Stimulated activated CD4-positive, alpha-beta T cell treated with anti-CD3 and anti-CD28 coated beads, Interleukin-4, amount 100 ng/mL, for 48 hours (primary cell): Measurements from ENCODE around the gene HOXB7.

ENCODE experiments used
- DNase-seq, 2 donors: peaks; one replicate each; pipeline ENCODE4 v3.0.0-alpha.2; 2020; ENCODE audit warnings: low read depth in 2 of 2

The HOXB7 gene

DNA sequence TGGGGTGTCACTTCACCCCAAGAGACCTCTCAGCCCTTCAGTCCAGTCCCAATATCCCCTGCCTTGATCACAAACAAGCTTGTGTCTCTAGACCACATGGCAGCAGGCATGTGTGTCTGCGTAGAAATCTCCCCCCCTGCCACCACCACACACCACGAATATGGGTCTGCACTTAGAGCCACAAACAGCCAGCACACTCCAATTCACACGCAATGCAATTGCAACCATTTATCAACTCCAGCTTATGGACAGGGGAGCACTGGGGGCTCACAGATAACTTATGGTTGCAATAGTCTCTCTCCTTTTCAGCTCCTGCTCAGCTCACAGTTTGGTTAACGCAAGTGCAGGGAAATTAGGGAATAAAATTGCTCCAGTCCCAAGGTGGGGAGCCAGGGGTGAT is 12.8 kb upstream of the HOXB7 start:
- DNase-seq, result no peak

DNA sequence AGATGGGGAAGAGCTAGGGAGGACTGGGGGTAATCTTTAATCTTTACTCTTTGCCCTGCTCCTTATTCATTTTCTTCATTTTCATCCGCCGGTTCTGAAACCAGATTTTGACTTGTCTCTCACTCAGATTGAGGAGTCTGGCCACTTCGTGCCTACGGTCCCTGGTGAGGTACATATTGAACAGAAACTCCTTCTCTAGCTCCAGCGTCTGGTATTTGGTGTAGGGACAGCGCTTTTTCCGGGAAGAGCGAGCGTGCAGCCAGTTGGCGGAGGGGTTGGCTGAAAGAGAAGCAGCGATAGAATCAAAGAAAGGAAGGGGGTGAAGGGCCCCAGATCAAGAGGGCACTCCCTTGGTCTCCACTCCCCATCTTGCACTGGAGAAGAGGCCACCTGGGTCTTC is 12.0 kb upstream of the HOXB7 start:
- DNase-seq, result no peak

DNA sequence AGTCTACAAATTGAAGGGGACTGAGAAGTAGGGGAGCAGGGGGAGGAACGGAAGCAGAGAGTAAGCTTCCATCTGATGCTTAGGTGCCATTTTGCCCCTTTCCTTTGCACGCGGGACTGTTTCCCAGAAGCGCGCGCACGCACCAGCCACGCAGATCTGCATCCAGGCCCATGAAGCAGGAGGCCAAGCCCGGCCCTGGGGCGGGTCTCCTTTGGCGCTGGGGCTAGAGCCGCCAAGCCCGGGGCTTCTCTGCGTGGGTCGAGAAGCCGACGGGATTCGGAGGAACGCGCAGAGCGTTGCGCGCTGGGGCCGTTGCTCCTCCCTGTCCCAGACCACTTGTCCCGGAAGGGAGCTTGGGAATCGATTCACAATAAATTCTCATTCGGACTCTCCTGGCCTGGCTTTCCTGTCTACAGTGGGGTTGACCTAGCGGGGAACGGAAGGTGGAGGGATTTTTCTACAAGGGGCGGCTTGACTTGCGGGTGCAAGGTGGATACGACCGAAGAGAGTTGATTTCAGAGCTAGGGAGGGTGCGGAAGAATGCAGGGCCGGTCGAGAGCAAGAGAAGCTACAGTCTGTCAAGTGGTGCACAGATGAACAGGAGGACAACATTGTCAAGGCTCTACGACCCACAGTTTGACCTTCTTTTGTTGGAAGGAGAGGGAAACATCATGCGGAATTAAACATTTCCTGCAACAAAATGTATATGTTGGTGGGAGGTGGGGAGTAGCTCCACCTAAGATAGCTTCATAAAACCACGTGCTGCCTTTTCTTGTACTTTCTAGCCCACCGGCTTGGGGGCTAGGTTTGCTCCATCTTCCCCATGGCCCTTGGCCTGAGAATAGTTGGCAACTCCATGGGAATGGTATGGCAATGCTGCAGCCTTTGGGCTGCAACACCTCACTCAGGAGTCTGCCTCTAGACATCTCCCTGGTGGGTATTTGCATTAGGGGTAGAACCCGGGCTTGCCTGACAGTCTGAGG is 10.9 kb upstream of the HOXB7 start:
- no peak for DNase-seq

DNA sequence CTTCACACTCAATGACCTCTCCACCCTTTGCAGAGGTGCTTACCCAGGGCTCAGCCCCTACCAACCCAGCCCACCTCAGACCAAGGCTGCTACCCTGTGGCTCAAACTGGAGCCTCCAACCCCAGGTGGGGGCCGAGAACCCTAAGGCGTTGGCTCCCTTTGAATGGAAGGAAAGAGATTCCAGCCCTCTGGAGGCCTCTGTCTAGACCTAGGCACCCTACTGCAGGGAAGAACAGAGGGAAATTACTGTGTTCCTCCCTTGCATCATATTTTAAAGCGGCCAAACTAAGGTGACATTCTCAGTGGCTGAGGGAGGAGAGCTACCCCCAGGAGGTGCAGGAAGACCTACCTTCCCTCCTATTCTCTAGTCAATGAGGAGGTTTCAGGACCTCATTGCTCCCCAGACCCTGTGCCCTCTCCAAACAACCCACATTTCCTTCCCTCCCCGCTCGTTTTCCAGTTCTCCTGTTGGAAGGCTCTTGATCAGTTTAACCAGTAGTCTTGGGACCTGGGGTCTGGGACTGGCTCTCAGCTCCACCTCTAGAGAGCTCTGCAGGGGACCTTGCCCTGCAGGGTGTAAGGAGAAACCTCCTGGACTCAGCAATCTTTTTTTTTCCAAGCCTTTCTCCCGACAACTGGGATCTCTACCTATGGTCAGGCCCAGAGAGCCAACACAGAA is 9.8 kb upstream of the HOXB7 start:
- no peak for DNase-seq

DNA sequence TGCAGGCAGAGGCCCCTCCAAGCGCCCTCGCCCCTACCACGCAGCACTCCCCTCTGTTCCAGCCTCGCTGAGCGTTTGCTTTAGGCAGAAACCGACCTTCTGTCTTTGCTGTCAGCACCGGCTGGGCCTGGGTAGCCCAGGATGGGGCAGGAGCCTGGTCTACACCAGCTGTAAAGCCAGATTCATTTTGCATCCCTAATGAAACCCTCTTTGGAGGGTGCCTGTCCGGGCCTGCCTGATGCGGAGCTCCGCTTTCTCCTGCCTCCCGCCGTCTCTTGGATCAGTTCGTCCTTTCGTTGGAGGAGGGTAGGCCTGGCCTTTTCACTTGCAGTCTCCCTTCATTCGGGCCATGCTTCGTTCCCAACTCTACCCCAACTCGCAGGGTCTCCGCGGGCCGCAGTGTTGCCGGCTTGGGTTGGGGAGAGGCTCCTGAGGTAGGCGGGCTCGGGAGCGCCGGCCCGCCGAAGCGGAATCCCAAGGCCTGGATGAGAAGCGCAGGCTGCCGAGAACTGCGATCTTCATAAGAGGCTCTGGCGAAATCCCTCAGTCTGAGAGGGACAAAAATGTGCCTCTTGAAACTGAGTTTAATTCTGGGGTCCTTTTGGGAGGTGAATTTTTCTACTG is 9.1 kb upstream of the HOXB7 start:
- no peak for DNase-seq

DNA sequence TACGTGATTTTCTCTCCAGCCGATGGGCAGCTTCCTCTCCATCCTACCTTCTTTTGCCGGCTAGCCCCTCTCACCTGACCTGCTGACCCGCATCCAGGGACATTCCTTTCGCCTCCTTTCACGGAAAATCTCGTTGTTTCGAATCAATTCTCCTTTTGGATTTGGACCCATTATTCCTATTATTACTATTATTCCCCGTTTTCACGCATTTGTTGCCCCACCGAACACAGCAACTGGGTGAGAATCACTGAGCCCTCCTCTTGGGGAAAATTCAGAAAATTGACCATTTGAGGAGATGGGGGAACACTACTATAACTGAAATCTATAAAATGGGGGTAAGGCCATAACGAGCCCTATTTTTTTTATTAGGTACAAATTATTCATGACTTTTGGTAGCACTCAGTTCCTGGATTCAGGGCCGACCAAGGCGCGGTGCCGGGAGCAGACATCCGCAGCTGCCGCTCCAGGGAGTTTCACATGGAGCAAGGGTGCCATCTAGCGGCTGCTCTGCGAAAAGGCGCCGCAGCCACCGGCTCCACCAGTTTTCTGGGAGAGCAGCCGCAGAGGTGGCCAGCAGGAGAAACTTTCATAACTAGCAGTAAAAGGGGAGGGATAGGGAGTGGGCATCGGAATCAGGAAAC is 7.6 kb upstream of the HOXB7 start:
- DNase-seq, result peak; percentile 78 to 86

DNA sequence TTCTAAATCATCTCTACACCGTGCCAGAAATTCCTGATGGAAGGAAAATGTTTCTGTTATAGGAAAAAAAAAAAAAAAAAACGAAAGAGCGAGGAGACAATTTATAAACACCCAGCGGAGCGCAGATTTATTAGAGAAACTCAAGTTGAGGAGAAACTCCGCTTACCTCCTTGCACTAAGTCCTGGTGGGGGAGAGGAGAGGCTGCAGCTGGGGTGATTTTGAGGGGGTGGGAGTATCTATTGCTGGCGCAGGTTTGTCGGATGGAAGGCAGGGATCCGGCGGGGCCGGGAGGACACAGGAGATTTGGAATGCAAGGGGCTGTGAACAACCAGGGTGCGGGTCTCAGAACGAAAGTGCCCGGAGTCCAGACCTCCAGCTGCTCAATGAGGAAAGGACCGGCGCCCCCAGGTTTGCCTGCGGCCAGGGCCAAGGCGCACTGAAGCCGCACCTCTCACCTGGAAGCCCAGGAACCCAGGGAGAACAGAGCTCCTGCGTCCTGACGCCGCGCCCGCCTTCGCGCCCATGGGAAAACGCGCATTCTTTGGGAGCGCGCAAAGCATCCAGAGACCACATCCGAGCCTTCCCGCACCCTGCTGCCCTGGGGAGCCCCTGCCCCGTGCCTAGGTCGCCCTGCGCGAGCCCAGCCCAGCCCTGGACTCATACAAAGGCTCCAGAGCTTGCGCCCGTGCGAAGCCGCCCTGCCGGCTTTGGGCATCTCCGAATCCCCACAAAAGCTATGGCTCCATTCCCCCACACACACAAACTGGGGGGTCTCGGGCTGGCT is 6.8 kb upstream of the HOXB7 start:
- DNase-seq, result no peak

DNA sequence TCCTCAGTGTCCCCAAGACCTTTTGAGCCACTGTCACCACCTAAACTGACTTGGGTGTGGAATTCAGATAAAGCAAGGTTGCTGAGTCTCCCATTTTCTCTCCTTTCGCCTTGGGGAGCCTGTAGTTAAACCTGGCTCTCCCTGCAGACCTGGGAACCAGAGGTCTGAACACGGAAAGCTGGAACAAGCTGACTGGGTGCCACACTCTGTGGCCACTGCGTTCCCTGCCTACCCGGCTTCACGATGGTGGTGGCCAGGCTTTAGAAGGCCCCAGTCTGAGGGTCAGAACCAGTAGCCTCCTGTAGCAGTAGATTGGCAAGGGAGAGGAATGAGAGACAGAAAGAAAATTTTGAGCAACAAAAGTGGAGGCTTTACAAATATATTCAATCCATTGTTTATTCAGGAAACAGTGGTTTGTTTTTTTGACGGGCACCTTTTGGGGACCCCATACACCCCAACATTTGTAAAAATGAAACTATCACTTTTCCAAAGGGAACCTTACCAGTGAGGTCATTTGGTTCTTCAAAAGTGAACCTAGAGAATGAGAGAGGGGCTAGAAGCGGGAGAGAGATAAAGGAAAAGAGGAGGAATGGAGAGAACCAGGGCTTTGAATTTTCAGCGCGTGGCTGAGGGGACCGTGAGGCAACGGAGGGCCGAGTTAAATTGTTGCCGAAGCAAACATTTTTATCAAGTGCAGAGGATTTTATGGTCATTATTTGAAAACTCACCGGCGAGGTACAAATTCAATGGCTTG is 6.1 kb upstream of the HOXB7 start:
- no peak for DNase-seq

DNA sequence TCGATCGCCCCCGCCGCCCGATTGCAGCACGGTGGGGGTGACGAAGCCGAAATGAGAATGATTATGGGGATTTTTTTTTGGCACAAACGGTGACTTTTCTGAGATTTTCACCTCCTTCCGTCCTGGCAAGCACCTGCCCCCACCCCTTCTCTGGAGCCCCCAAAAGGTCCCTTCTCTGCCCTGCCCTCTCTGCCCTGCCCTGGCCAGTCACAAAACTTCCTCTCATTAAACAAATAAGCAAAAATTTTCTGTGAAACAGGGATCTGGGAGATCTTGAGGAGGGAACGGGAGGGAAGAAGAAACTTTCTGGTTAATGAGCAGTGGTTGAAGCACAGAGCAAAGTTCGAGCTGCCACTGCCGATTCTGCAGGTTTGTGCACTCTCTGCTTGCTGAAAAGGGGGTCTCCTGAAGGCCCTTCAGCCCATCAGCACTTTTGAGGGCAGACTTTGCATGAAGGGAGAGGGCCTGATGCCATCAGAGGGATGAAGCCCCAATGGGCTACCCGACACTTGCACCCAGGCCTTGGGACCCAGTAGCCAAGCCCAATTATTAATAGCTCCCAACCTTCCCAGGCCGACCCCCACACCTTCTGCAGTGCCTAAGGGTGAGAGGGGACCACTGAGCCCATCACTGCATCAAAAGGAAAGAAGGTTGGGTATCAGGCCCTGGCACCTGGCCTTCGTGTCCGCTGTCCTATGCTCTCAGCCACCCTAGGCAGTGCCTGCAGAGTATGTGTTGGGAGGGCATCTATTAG is 5.3 kb upstream of the HOXB7 start:
- DNase-seq, result no peak

DNA sequence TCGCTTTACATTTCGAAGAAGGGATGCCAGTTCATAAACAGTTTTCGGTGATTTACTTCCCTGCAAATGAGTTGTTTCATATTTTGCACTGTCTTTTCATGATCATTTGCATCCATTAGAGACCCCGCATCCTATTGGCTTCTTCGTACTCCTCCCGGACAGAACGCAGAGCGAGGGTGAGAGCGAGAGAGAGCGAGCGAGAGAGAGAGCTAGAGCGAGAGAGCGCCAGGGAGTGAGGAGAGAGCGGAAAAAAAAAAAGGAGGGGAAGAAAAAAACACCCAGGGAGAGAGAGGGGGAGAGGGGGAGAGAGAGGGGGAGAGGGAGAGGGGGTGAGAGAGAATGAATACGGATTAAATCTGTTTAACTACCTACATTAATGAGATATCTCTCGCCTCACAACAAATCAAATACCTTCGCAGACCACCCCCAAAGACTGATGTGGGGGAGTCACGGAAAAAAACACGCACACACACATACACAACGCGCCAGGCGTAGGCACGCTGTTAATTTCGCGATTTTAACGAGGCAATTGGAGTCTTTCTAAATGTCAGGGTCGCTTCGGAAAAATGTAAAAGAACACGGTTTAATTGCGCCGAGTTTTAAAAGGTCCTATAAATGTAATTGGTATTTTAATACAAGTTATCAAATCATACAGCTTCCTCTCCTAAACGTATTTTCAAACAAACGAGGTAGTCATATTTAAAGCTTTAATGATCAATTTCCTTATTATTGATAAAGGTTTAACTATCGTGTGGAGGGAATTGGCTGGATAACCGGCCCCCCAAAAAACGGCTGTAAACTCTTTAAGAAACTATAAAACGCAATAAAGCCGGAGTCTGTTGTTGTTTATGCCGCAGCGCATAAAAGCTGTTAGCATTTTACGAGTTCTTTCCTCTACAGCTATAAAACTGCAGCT is 4.5 kb upstream of the HOXB7 start, which contains the start of gene HOXB8:
HOXB8 (minus strand) TSS at position 246 of the 916 bp plus-strand sequence. CDS start 588 bp downstream, outside the sequence.
- DNase-seq, result no peak

DNA sequence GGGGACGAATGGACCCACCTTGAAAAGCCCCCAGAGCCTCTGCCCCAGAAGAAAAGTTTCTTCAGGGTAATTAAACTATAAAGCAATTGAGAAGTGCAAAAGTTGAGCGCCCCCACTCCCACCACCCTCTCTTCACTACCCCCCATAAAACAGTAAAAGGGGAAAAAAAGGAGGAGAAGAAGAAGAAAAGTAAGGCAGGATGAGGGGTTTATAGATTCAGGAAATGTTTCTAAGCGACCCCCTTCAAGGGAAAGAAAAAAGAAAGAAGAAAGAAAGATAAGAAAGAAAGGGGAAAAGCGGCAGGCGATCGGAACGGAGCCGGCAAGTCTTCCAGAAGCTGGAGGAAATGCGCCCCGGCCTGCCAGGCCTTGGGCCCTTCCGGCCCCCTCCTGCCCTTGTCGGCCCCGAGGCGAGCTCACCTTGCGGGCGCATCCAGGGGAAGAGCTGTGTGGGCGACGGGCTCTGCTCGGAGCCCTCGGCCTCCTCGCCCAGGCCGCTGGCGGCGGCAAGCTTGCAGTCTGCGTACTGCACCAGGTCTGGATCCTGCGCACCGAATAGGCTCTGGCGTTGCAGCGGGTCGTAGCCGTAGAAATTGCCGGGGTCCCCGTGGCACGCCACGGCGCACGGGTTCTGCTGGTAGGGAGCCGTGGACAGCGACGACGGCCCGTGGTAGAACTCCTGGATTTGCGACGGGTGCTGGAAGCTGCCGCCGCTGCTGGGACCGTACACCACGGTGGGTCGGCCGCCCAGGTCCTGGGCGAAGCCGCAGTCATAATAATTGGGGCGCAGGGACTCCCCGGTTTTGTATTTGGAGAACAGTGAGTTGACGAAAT is 3.3 kb upstream of the HOXB7 start:
- no peak for DNase-seq

DNA sequence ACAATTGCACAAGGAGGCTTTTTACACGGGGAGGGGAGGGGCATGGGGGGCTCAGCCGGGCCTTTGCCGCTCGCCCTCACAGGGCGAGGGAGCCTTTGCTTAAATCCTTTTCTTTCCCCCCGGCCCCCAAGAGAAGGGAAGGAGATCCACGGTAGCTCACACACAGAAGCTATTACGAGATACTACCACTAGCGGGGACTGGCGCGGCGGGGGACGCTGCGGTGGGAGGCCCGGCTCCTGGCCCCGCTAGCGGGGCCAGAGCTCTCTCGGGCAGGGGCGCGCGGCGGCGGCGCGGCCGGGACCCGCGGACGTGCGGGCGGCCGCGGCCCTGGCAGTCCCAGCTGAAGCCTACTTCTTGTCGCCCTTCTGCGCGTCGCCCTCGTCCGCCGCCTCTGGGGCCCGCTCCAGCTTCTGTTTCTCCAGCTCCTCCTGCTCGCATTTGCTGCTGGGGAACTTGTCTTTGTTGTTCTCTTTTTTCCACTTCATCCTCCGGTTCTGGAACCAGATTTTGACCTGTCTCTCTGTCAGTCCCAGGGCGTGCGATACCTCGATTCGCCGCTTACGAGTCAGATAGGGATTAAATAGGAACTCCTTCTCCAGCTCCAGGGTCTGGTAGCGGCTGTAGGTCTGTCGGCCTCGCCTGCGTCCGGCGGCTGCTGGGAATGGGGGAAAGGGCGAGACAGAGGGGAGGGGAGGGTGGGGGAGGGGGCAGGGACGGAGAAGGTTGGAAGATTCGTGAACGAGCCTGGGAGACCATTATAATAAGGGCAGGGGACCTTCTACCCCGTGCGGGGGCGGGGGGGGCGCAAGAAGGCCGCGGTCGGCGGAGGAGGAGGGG is 2.3 kb upstream of the HOXB7 start:
- DNase-seq, result no peak

DNA sequence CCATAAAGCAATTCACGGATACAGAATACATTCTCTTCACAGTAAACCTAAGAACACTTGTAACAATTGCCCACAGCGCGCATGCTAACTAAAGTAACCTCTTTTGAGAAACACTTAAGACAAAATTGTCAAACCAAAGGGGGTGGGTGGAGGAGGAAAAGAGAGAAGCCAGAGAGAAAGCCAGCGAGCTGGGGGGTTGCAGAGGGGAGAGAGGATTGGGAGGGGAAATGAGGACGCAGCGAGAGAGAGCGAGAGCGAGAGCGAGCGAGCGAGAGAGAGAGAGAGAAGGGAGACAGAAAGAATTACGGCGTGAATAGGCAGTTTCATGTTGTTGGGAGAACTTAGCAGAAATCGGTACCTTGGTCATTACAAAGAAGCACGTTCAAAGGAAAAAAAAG is 1.6 kb upstream of the HOXB7 start:
- no peak for DNase-seq

DNA sequence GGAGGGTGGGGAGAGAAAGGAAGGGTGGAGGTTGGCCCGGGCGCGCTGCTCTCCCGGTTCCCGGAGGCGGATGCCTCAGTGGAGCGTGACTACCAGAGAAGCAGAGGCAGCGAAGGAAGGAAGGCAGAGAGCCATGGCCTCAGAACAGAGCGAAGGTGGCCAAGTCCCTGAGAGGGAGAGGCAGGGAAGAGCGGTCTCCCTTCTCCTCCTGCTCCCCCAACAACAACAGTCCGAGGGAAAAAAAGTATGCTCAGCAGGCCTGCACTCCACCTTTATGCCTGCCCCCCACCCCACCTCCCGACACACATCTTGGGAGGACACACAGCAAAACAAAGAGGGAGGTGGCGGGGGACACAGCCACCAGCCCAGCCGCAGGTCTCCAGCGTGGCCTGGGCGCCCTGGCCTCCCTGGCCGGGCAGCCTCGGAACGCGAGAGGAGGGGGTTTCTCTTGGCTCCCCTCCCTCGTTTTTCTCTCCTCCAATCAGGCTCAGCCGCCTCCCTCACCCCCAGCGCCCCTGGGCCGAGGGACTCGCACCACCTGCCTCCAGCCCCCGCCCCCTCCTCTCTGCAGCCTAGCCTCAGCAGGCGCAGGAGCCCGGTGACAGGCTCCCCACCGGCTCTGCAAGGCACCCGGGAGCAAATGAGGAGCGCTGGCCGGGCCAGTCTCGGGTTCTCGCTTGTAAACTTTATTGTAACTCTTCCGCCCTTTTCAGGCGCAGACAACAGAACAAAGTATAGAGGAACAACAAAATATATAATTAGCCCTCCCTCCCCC is 1.1 kb upstream of the HOXB7 start:
- no peak for DNase-seq

DNA sequence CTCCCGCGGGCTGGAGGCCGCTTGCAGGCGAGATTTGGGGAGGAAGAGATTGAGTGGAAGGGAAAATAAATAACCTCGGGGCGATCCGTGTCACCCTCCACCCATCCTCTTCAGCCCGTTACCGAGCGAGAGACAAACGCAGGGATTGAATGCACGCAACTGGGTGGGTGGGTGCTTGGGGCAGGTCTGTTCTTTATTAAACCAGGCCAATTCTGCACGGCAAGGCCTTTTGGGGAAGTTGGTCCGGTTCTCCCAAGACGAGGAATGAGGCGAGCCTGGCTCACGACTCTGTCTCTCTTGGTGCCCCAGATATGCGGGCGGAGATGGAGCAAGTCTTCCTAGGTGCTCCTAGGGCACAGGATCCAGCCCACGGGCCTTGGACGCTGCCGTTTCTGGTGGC is 396 bp upstream of the HOXB7 start:
- no peak for DNase-seq

DNA sequence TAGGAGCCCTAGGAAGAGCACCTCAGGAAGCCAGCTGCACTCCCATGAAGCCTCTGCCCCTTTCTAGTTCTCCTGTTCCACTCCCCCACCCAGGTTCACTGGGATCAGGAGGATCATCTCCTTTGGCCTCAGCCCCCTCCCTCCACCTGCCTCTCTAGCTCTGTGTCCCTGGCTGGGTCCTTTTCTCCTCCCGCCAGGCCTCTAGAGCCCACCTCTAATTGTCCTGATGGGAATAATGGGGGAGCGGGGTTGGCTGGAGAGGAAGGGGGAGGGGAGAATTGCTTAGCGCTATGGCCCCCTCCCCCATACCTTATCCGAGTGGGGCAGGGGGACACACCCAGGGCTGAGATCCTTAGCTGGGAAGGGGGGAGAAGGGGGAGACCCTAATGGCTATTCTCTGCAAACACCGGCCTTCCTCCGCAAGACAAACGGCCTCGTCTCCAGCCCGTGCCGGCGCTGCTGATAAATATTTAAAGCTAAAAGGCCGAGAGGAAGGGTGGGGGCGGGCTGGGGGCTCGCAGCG is 997 bp downstream of the HOXB7 start:
- DNase-seq, result no peak
